Peyer's patch (tissue), 4 donors: ENCODE measurements around the gene GTPBP10. TPM values are rescaled to one million over a fixed set of nuclear protein-coding genes. Genes with fewer than 3 reads are reported as not detected.

ENCODE experiments used
- DNase-seq, 3 donors: peaks; one replicate each; pipeline ENCODE4 v3.0.0-alpha.2; 2017 to 2019
- H3K27ac ChIP-seq, 4 donors: fragments of 200-600 bp; sonication (generic); one replicate each; pipeline ENCODE4 v1.5.1; 2016 to 2019
- H3K27me3 ChIP-seq, 2 donors: fragments of 200-600 bp; sonication (generic); one replicate each; pipeline ENCODE4 v1.5.1; 2019
- H3K36me3 ChIP-seq, 3 donors: fragments of 200-600 bp; sonication (generic); one replicate each; pipeline ENCODE4 v1.5.1; 2016 to 2019
- H3K4me1 ChIP-seq, 4 donors: fragments of 200-600 bp; sonication (generic); one replicate each; pipeline ENCODE4 v1.5.1; 2016 to 2019
- H3K4me3 ChIP-seq, 4 donors: fragments of 200-600 bp; sonication (generic); 1 replicate in 3 of 4; 2 replicates in 1 of 4; pipeline ENCODE4 v1.5.1; 2016 to 2019; ENCODE audit warnings: mild to moderate bottlenecking in 1 of 4
- H3K9me3 ChIP-seq, 4 donors: fragments of 200-600 bp; sonication (generic); one replicate each; pipeline ENCODE4 v1.5.1; 2016 to 2019; ENCODE audit warnings: mild to moderate bottlenecking in 1 of 4
- CTCF ChIP-seq, 6 experiments: fragments of 450-650 bp in 4 of 6; fragments of 200-600 bp in 2 of 6; sonication (generic) in 1 of 6; IDR thresholded peaks; one replicate each; pipeline ENCODE4 v1.5.1; 2017 to 2019; ENCODE audit warnings: antibody characterized with exemption in 6 of 6, mild to moderate bottlenecking in 3 of 6, moderate library complexity in 1 of 6
- POLR2A ChIP-seq, 2 donors: fragments of 450-650 bp; IDR thresholded peaks; one replicate each; pipeline ENCODE4 v1.5.1; 2017; ENCODE audit warnings: antibody characterized with exemption in 2 of 2, mild to moderate bottlenecking in 2 of 2, moderate library complexity in 2 of 2
- total RNA-seq, 4 donors: library from RNA; depleted of rRNA; stranded (reverse); fragments of >200 nt; gene quantifications; one replicate each; pipeline ENCODE4 v1.1.0, GENCODE V29; 2016

Gene GTPBP10
- total RNA-seq, 4 donors from 2014 or later = 11.6 to 24.8 (median 17.8) TPM

GRCh38 chr7:90312745-90313144 lies 33.8 kb upstream of the GTPBP10 start:
- Histone ChIP-seq H3K4me3 (no peak overlapping the region), H3K36me3 (no peaks in the 10 kb centered on the region), H3K4me1 (no peaks in the 10 kb centered on the region), H3K27me3 (no peaks in the 10 kb centered on the region), H3K9me3 (no peaks in the 10 kb centered on the region), H3K27ac (no peak overlapping the region)
- TF ChIP-seq POLR2A (IDR thresholded peaks at IDR 0.05) = no peak
- peak in 3 of 6 experiments; percentile 27 to 46 (median 32) for TF ChIP-seq CTCF (IDR thresholded peaks at IDR 0.05)
- DNase-seq = no peak

- no peaks in the 10 kb centered on the region for H3K27me3 ChIP-seq
- H3K27ac ChIP-seq = no peak overlapping the region
- H3K36me3 ChIP-seq = no peaks in the 10 kb centered on the region
- no peak for DNase-seq
- no peak overlapping the region for H3K4me3 ChIP-seq
- TF ChIP-seq CTCF (IDR thresholded peaks at IDR 0.05) = no peak
- no peak for TF ChIP-seq POLR2A (IDR thresholded peaks at IDR 0.05)
- H3K4me1 ChIP-seq = no peaks in the 10 kb centered on the region
- no peaks in the 10 kb centered on the region for H3K9me3 ChIP-seq
Observed at GRCh38 chr7:90313907-90314306, 32.6 kb upstream of the GTPBP10 start.

GRCh38 chr7:90320014-90320413 lies 26.5 kb upstream of the GTPBP10 start:
- no peak for DNase-seq
- Histone ChIP-seq H3K4me1 (peaks cover 0 to 8% (median 0%) of the 10 kb centered on the region in 4 donors), H3K27me3 (peaks cover 0 to 14% of the 10 kb centered on the region in 2 donors), H3K36me3 (no peaks in the 10 kb centered on the region), H3K9me3 (no peaks in the 10 kb centered on the region), H3K4me3 (no peak overlapping the region), H3K27ac (no peak overlapping the region)
- no peak for TF ChIP-seq POLR2A (IDR thresholded peaks at IDR 0.05)
- TF ChIP-seq CTCF (IDR thresholded peaks at IDR 0.05) = no peak

GRCh38 chr7:90320418-90320800 lies 26.1 kb upstream of the GTPBP10 start:
- DNase-seq = no peak
- H3K4me3 ChIP-seq = no peak overlapping the region
- H3K27me3 ChIP-seq = peaks cover 0 to 14% of the 10 kb centered on the region in 2 donors
- H3K4me1 ChIP-seq = peaks cover 0 to 8% (median 0%) of the 10 kb centered on the region in 4 donors
- no peaks in the 10 kb centered on the region for H3K9me3 ChIP-seq
- H3K36me3 ChIP-seq = no peaks in the 10 kb centered on the region
- H3K27ac ChIP-seq = no peak overlapping the region
- TF ChIP-seq POLR2A (IDR thresholded peaks at IDR 0.05) = no peak
- no peak for TF ChIP-seq CTCF (IDR thresholded peaks at IDR 0.05)

GRCh38 chr7:90320801-90321494 lies 25.6 kb upstream of the GTPBP10 start, which contains the start of gene FAM237B:
Gene FAM237B, minus strand, starts transcription at chr7:90321304. Its CDS starts 1,556 bp downstream, at chr7:90319748.
- Histone ChIP-seq H3K27ac (no peak within 1 kb of the TSS), H3K9me3 (no peaks in the 10 kb centered on the region), H3K4me3 (peak within 1 kb of the TSS in 1 of 4 donors; percentile 20), H3K4me1 (peaks cover 0 to 8% (median 0%) of the 10 kb centered on the region in 4 donors), H3K27me3 (peaks cover 0 to 14% of the 10 kb centered on the region in 2 donors), H3K36me3 (no peaks in the 10 kb centered on the region)
- TF ChIP-seq CTCF (IDR thresholded peaks at IDR 0.05) = no peak
- no peak for TF ChIP-seq POLR2A (IDR thresholded peaks at IDR 0.05)
- DNase-seq = no peak
